Panc1 (cell line): Measurements from ENCODE around the gene MTHFD1L.

Experiments
- POLR2AphosphoS5 ChIP-seq: IDR thresholded peaks from 2 replicates; pipeline ENCODE4 v1.6.1; 2012; ENCODE audit warnings: mild to moderate bottlenecking, low read depth, low read length, moderate library complexity
- SIN3A ChIP-seq: IDR thresholded peaks from 2 replicates; pipeline ENCODE4 v1.6.1; 2012; ENCODE audit warnings: low read depth, mild to moderate bottlenecking, low read length, moderate library complexity, borderline replicate concordance; ENCODE audit not compliant: insufficient read depth
- TF ChIP-seq, protein P1 (sequence below): fragments of 450-650 bp; IDR thresholded peaks from 2 replicates; pipeline ENCODE4 v1.5.1; 2017; ENCODE audit warnings: mild to moderate bottlenecking

DNA sequence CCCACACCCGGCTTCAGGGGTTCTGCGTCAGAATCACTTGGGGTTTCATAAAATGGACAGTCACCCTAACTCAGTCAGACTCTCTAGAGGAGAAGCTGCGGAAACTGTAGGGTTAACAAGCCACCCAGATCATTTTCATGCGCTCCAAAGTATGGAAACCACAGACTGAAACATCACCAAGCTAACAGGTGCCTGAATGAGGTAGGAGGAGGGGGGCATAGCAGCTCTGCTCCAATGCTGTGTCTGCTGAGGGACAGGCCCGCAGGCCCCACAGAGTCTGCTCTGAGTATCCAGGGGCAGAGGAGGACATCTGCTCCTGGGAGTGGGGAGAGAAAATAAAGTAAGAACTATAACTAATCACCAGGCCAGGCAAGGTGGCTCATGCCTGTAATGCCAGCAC, 277.2 kb downstream of the MTHFD1L start:
- TF ChIP-seq, protein P1, sequence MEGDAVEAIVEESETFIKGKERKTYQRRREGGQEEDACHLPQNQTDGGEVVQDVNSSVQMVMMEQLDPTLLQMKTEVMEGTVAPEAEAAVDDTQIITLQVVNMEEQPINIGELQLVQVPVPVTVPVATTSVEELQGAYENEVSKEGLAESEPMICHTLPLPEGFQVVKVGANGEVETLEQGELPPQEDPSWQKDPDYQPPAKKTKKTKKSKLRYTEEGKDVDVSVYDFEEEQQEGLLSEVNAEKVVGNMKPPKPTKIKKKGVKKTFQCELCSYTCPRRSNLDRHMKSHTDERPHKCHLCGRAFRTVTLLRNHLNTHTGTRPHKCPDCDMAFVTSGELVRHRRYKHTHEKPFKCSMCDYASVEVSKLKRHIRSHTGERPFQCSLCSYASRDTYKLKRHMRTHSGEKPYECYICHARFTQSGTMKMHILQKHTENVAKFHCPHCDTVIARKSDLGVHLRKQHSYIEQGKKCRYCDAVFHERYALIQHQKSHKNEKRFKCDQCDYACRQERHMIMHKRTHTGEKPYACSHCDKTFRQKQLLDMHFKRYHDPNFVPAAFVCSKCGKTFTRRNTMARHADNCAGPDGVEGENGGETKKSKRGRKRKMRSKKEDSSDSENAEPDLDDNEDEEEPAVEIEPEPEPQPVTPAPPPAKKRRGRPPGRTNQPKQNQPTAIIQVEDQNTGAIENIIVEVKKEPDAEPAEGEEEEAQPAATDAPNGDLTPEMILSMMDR: no peak
- no peak for TF ChIP-seq SIN3A
- TF ChIP-seq POLR2AphosphoS5: no peak
